Stimulated activated CD8-positive, alpha-beta memory T cell treated with anti-CD3 and anti-CD28 coated beads, Interleukin-12 subunit alpha, Interleukin-12 subunit beta, amount 100 ng/mL, for 1 hour (primary cell): ENCODE measurements around the gene COPG1.
A peak's percentile ranks its signal among the peaks of the same experiment; 100 is the strongest.

ENCODE experiments used
- DNase-seq: peaks from one replicate; pipeline ENCODE4 v3.0.0-alpha.2; 2020; ENCODE audit warnings: low read depth

Gene COPG1

GRCh38 chr3:129278966-129279906 lies 29.8 kb downstream of the COPG1 start:
- DNase-seq = peak; percentile 20

DNA sequence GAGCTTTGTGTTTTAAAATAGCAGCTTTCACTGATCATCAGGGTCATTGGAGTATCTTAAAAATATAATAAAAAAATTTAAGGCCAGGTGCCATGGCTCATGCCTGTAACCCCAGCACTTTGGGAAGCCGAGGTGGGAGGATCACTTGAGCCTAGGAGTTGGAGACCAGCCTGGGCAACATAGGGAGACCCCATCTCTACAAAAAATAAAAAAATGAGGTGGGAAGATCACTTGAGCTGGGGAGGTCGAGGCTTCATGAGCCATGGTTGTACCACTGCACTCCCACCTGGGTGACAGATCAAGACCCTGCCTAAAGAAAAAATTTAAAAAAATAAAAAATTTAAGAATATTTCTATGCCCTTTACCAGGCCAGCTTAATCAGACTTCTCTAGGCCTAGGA lies 30.8 kb downstream of the COPG1 start:
- DNase-seq = no peak

DNA sequence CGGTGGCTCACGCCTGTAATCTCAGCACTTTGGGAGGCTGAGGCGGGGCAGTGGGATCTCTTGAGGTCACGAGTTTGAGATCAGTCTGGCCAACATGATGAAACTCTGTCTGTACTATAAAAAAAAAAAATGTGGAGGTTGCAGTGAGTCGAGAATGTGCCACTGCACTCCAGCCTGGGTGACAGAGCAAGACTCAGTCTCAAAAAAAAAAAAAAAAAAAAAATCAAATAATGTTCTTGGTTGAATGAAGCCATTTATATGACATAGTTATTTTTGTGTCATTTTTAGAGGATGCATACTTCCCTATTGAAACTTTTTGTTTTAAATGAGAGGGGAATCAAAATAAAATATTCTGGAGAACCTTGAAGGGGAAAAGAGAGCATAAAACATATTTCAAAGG lies 32.3 kb downstream of the COPG1 start:
- DNase-seq = no peak

GRCh38 chr3:129282727-129283327 lies 33.4 kb downstream of the COPG1 start:
- no peak for DNase-seq

DNA sequence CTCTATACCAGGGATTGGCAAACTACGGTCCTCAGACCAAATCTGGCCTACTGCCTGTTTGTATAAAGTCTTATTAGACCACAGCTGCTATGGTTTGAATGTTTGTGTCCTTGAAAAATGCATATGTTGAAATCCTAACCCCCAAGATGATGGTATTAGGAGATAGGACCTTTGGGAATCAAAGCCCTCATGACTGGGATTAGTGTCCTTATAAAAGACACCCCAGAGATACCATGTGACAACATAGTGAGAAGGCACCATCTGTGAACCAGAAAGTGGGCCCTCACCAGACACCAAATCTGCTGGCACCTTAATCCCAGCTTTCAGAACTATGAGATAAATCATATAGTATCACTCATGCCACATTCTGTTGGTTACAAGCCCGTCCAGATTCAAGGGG lies 36.7 kb downstream of the COPG1 start:
- no peak for DNase-seq

DNA sequence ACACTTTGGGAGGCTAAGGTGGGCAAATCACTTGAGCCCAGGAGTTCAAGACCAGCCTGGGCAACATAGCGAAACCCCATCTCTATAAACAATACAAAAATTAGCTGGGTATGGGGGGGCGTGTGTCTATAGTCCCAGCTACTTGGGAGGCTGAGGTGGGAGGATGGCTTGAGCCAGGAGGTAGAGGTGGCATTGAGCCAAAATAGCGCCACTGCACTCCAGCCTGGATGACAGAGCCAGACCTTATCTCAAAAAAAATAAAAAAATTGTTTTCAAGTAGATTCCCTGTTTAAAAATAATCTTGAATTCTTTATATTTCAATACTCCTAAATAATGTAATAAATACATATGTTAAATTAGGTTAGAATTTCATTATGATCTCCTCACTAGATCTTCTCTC lies 39.0 kb downstream of the COPG1 start:
- DNase-seq = no peak

GRCh38 chr3:129289201-129289921 lies 40.0 kb downstream of the COPG1 start:
- no peak for DNase-seq

DNA sequence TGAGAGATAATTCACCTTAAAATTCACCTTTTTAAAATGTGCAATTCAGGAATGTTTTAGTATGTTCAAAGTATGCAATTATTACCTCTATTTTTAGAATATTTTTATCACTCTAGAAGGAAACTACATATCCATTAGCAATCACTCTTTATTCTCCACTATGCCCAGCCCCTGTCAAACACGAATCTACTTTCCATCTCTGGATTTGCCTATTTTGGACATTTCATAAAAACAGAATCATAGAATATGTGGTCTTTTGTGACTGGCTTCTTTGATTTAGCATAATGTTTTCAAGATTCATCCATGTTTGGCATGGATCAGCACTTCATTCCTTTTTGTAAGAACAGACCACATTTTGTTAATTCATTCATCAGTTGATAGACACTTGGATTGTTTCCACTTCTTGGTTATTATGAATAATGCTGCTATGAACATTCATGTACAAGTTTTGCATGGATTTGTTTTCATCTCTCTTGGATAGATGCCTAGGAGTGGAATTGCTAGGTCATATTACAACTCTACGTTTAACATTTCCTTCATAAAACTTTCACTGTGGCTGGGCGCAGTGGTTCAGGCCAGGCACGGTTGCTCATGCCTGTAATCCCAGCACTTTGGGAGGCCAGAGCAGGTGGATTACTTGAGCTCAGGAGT lies 42.0 kb downstream of the COPG1 start:
- DNase-seq = no peak

GRCh38 chr3:129295286-129295685 lies 45.9 kb downstream of the COPG1 start:
- DNase-seq = no peak

GRCh38 chr3:129304146-129304961 lies 54.9 kb downstream of the COPG1 start:
- DNase-seq = no peak

DNA sequence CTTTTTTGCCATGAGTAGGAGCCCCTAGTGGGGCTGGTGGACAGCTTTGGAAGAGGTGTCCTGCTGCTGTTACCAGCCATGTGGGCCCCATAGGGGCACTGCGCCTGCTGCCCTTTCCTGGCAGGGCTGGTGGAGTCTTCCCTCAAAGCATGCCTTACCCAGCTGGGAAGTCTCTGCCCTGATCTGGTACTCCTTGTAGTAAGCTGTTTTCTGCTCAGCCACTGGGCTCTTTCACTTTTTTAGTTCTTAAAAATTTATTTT lies 55.5 kb downstream of the COPG1 start:
- no peak for DNase-seq

GRCh38 chr3:129305592-129306091 lies 56.2 kb downstream of the COPG1 start:
- DNase-seq = no peak

DNA sequence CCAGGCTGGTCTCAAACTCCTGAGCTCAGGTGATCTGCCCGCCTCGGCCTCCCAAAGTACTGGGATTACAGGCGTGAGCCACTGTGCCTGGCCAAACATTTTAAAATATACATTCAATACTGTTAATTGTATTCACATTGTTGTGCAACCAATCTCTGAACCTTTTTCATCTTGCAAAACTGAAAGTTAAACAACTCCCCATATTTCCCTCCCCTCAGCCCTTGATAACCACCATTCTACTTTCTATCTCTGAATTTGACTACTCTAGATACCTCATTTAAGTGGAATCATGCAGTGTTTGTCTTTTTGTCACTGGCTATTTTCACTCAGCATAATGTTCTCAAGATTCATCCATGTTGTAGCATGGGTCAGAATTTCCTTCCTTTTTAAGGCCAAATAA lies 59.2 kb downstream of the COPG1 start:
- no peak for DNase-seq

GRCh38 chr3:129310111-129311011 lies 61.0 kb downstream of the COPG1 start:
- no peak for DNase-seq

DNA sequence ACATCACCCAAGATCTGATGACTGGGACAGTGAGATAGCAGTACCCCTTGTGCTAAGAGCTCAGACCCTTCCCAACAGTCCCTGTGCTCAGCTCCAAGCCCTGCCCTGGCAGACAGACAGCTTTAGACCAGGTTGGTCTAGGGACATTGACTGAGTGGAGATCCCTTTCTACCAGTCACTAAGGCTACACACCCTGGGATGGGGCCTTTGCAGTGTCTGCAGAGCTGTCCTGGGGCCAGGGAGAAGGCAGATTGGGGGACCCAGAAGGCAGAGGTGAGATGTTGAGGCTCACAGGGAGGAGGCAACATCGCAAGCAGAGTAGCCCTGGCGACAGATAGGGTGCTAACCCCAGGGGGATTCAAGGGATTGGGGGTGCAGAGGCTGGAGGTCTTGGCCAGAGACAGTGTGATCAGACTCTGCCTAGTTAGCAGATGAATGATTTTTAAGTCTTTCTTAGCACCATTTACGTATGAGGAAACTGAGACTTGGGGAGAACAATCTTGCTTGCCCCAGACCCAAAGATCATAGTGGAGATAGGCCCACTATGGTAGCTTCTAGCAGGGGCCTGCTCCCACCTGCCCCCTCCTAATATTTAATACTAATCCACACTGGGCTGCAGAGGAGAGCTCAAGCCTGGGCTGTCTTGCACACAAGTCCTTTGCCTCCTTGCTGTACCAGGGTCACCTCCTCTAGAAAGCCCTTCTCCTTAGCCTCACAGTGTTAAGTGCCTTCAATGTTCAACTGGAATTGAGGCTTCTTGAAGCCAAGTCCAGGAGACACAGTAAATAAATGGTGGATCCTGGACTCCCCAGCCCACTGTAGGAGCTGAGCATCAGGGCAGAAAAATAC lies 61.9 kb downstream of the COPG1 start:
- DNase-seq = no peak

- no peak for DNase-seq
These were observed 62.7 kb downstream of the COPG1 start for GRCh38 chr3:129312021-129312639.

DNA sequence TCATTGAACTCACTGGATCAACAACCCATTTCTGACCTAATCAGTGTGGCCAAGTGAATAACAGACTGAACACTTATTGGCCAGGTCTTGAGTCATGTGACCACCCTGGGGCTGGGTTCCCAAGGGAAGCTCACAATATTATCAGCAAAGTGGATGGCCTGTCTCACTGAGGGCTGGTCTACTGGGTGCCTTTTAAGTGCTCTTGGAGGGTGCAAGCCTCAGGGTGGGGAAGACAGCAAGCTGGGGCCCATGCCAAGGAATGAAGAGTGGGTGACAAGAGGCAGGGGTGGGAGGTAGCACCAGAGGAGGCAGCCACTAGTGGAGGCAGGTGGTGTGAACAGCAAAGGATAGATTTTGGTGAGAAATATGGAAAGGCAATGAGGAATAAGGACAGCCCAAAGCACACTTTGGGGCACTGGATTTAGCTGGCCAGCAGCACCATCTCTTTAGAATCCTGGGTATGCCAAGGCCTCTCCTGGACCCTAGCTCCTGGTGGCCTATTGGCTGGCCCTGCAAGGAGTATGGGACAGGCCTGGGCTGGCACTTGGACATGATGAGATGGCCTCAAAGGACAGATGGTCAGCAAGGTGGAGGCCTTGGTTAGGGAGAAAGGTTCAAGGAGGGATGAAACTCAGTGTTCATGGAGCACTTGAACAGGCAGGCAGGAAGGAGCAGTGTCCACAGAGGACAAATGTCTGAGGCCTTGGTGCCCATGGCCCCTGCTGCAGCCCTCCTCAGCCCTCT lies 63.4 kb downstream of the COPG1 start:
- no peak for DNase-seq

DNA sequence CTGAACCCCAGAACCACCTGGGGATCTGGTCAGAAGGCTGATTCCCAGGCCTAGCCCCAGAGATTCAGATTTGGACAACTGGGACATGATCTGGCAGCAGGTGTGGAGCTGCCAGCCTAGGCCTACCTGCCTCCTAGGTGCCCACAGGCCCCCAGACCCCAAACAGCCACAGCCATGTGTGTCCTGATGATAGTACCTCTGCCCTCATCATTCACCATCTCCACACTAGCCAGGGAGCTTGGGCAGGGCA lies 63.9 kb downstream of the COPG1 start:
- no peak for DNase-seq
